GM12874 (cell line): ENCODE results near the gene CCL25.

ENCODE experiments used
- CTCF ChIP-seq: IDR thresholded peaks from 2 replicates; pipeline ENCODE4 v1.5.1; 2011; ENCODE audit warnings: low read depth, mild to moderate bottlenecking, control low read depth, low read length, moderate library complexity; ENCODE audit not compliant: insufficient read depth

Gene CCL25

GRCh38 chr19:8109890-8110662 lies 57.5 kb downstream of the CCL25 start:
- no peak for TF ChIP-seq CTCF

GRCh38 chr19:8110931-8111330 lies 58.4 kb downstream of the CCL25 start:
- TF ChIP-seq CTCF: no peak

- no peak for TF ChIP-seq CTCF
These were observed 58.8 kb downstream of the CCL25 start for GRCh38 chr19:8111376-8111775.
